Measurements from ENCODE around the gene OR51G2.

OR51G2 gene

GRCh38 chr11:4891996-4892640, 27.0 kb downstream of the OR51G2 start:
- no peak for TF ChIP-seq CTCF (IDR thresholded peaks at IDR 0.05; ENCODE audit: extremely low read depth, insufficient read depth, missing control alignments)
- no peak for DNase-seq (ENCODE audit: low spot score)
- in situ Hi-C loops (cut with MboI; ENCODE audit: low pct_unique_long_range_greater_than_20kb, low sequenced_read_pairs, unreplicated experiment), result no loop called here

- TF ChIP-seq CTCF (IDR thresholded peaks at IDR 0.05; ENCODE audit: extremely low read depth, insufficient read depth, missing control alignments), result no peak
- in situ Hi-C loops (cut with MboI; ENCODE audit: low pct_unique_long_range_greater_than_20kb, low sequenced_read_pairs, unreplicated experiment), result no loop called here
- no peak for DNase-seq (ENCODE audit: low spot score)
Observed at GRCh38 chr11:4890279-4890678, 28.9 kb downstream of the OR51G2 start.

GRCh38 chr11:4887591-4887990, 31.6 kb downstream of the OR51G2 start:
- in situ Hi-C loops (cut with MboI; ENCODE audit: low pct_unique_long_range_greater_than_20kb, low sequenced_read_pairs, unreplicated experiment), result no loop called here
- TF ChIP-seq CTCF (IDR thresholded peaks at IDR 0.05; ENCODE audit: extremely low read depth, insufficient read depth, missing control alignments), result no peak
- DNase-seq (ENCODE audit: low spot score), result no peak

GRCh38 chr11:4886186-4886585, 33.0 kb downstream of the OR51G2 start:
- DNase-seq (ENCODE audit: low spot score), result no peak
- TF ChIP-seq CTCF (IDR thresholded peaks at IDR 0.05; ENCODE audit: extremely low read depth, insufficient read depth, missing control alignments), result no peak
- in situ Hi-C loops (cut with MboI; ENCODE audit: low pct_unique_long_range_greater_than_20kb, low sequenced_read_pairs, unreplicated experiment), result no loop called here

GRCh38 chr11:4884361-4884760, 34.8 kb downstream of the OR51G2 start:
- no peak for TF ChIP-seq CTCF (IDR thresholded peaks at IDR 0.05; ENCODE audit: extremely low read depth, insufficient read depth, missing control alignments)
- in situ Hi-C loops (cut with MboI; ENCODE audit: low pct_unique_long_range_greater_than_20kb, low sequenced_read_pairs, unreplicated experiment), result no loop called here
- no peak for DNase-seq (ENCODE audit: low spot score)

- no peak for TF ChIP-seq CTCF (IDR thresholded peaks at IDR 0.05; ENCODE audit: extremely low read depth, insufficient read depth, missing control alignments)
- in situ Hi-C loops (cut with MboI; ENCODE audit: low pct_unique_long_range_greater_than_20kb, low sequenced_read_pairs, unreplicated experiment), result no loop called here
- DNase-seq (ENCODE audit: low spot score), result no peak
Observed at GRCh38 chr11:4882543-4882942, 36.6 kb downstream of the OR51G2 start.

Data from GM13977 (cell line).